H9 (cell line): ENCODE results near the gene MYBPC3. TPM values are rescaled to one million over a fixed set of nuclear protein-coding genes. Genes with fewer than 3 reads are reported as not detected.

Experiments used
- DNase-seq: peaks from one replicate; pipeline ENCODE4 v3.0.0-alpha.2; 2017
- H2AFZ ChIP-seq: one replicate; pipeline ENCODE4 v1.6.1; 2013; ENCODE audit warnings: mild to moderate bottlenecking, low read length, control low read depth, moderate library complexity
- H2AK5ac ChIP-seq: 2 replicates; pipeline ENCODE4 v1.6.1; 2013; ENCODE audit warnings: low read length, control low read depth, mixed read lengths; ENCODE audit not compliant: insufficient read length
- H2BK120ac ChIP-seq: one replicate; pipeline ENCODE4 v1.6.1; 2013; ENCODE audit warnings: low read depth, mild to moderate bottlenecking, low read length, control low read depth, inconsistent platforms; ENCODE audit not compliant: poor library complexity, severe bottlenecking
- H2BK12ac ChIP-seq: 2 replicates; pipeline ENCODE4 v1.6.1; 2013; ENCODE audit warnings: low read length, control low read depth, mixed read lengths, low read depth; ENCODE audit not compliant: insufficient read length
- H2BK15ac ChIP-seq: 2 replicates; pipeline ENCODE4 v1.6.1; 2013; ENCODE audit warnings: low read depth, low read length, control low read depth
- H2BK20ac ChIP-seq: one replicate; pipeline ENCODE4 v1.6.1; 2013; ENCODE audit warnings: low read depth, mild to moderate bottlenecking, low read length, control low read depth, inconsistent platforms; ENCODE audit not compliant: poor library complexity, severe bottlenecking
- H2BK5ac ChIP-seq: 2 replicates; pipeline ENCODE4 v1.6.1; 2013; ENCODE audit warnings: low read length, control low read depth, mixed read lengths; ENCODE audit not compliant: insufficient read length
- H3K14ac ChIP-seq: 2 replicates; pipeline ENCODE4 v1.6.1; 2013; ENCODE audit warnings: low read length, control low read depth; ENCODE audit not compliant: insufficient read depth
- H3K18ac ChIP-seq: 2 replicates; pipeline ENCODE4 v1.6.1; 2013; ENCODE audit warnings: low read depth, mild to moderate bottlenecking, mixed read lengths, low read length, control low read depth; ENCODE audit not compliant: insufficient read length
- H3K23ac ChIP-seq: 2 replicates; pipeline ENCODE4 v1.6.1; 2013; ENCODE audit warnings: low read length, control low read depth, mixed read lengths, low read depth; ENCODE audit not compliant: insufficient read length
- H3K23me2 ChIP-seq: 2 replicates; pipeline ENCODE4 v1.6.1; 2013; ENCODE audit warnings: low read depth, mild to moderate bottlenecking, mixed read lengths, low read length, control low read depth; ENCODE audit not compliant: insufficient read length, poor library complexity, severe bottlenecking
- H3K27ac ChIP-seq: 2 replicates; pipeline ENCODE4 v1.5.1; 2013; ENCODE audit warnings: low read length, control low read depth, mixed read lengths, low read depth; ENCODE audit not compliant: insufficient read length
- H3K27me3 ChIP-seq: 2 replicates; pipeline ENCODE4 v1.6.1; 2013; ENCODE audit warnings: low read length, control low read depth, inconsistent platforms; ENCODE audit not compliant: insufficient read depth
- H3K4ac ChIP-seq: 2 replicates; pipeline ENCODE4 v1.6.1; 2013; ENCODE audit warnings: low read depth, mild to moderate bottlenecking, control low read depth, inconsistent platforms, low read length, moderate library complexity
- H3K4me1 ChIP-seq: 2 replicates; pipeline ENCODE4 v1.6.1; 2013; ENCODE audit warnings: low read length, control low read depth, inconsistent platforms; ENCODE audit not compliant: insufficient read depth
- H3K4me2 ChIP-seq: 2 replicates; pipeline ENCODE4 v1.6.1; 2013; ENCODE audit warnings: low read length, control low read depth, mixed read lengths; ENCODE audit not compliant: insufficient read length, insufficient read depth
- H3K56ac ChIP-seq: 2 replicates; pipeline ENCODE4 v1.6.1; 2013; ENCODE audit warnings: low read depth, mild to moderate bottlenecking, mixed read lengths, low read length, control low read depth; ENCODE audit not compliant: insufficient read length
- H3K79me1 ChIP-seq: 2 replicates; pipeline ENCODE4 v1.6.1; 2013; ENCODE audit warnings: low read depth, mild to moderate bottlenecking, moderate library complexity, low read length, control low read depth, inconsistent platforms; ENCODE audit not compliant: insufficient read depth, poor library complexity, severe bottlenecking
- H3K79me2 ChIP-seq: 2 replicates; pipeline ENCODE4 v1.6.1; 2013; ENCODE audit warnings: low read length, control low read depth, inconsistent platforms; ENCODE audit not compliant: insufficient read depth
- H3K9ac ChIP-seq: 2 replicates; pipeline ENCODE4 v1.6.1; 2013; ENCODE audit warnings: low read length, control low read depth, mixed read lengths; ENCODE audit not compliant: insufficient read length; ENCODE audit errors: extremely low read depth
- H3K9me3 ChIP-seq: one replicate; pipeline ENCODE4 v1.6.1; 2013; ENCODE audit warnings: low read depth, low read length, inconsistent platforms; ENCODE audit not compliant: control insufficient read depth
- H3T11ph ChIP-seq: one replicate; pipeline ENCODE4 v1.6.1; 2013; ENCODE audit warnings: mild to moderate bottlenecking, low read length, control low read depth, inconsistent platforms
- H4K20me1 ChIP-seq: one replicate; pipeline ENCODE4 v1.6.1; 2013; ENCODE audit not compliant: control insufficient read depth, insufficient read length, insufficient read depth
- H4K5ac ChIP-seq: 2 replicates; pipeline ENCODE4 v1.6.1; 2013; ENCODE audit warnings: low read depth, mild to moderate bottlenecking, mixed read lengths, low read length, control low read depth; ENCODE audit not compliant: insufficient read length
- H4K8ac ChIP-seq: replicated peaks from 2 replicates; pipeline ENCODE4 v1.6.1; 2013; ENCODE audit warnings: low read length, control low read depth, mixed read lengths, low read depth; ENCODE audit not compliant: insufficient read length
- H4K91ac ChIP-seq: 2 replicates; pipeline ENCODE4 v1.6.1; 2013; ENCODE audit warnings: low read depth, mild to moderate bottlenecking, moderate library complexity, mixed read lengths, low read length, control low read depth; ENCODE audit not compliant: insufficient read length
- H3K27ac Mint-ChIP-seq, 3 experiments: 2 replicates in 2 of 3; 3 replicates in 1 of 3; pipeline ENCODE4 v1.8.0; 2020 to 2021; ENCODE audit warnings: mixed read lengths in 3 of 3, mild to moderate bottlenecking in 1 of 3, moderate library complexity in 1 of 3
- H3K27me3 Mint-ChIP-seq: 2 replicates; pipeline ENCODE4 v1.8.0; 2021; ENCODE audit warnings: low read depth, mild to moderate bottlenecking, moderate library complexity, mixed read lengths
- H3K36me3 Mint-ChIP-seq, 3 experiments: 2 replicates in 2 of 3; 3 replicates in 1 of 3; pipeline ENCODE4 v1.8.0; 2020 to 2021; ENCODE audit warnings: low read depth in 3 of 3, mixed read lengths in 3 of 3; ENCODE audit not compliant: insufficient read depth in 1 of 3
- H3K4me1 Mint-ChIP-seq, 2 experiments: 2 replicates each; pipeline ENCODE4 v1.8.0; 2020; ENCODE audit warnings: mixed read lengths in 2 of 2
- H3K4me3 Mint-ChIP-seq, 2 experiments: 2 replicates in 1 of 2; 3 replicates in 1 of 2; pipeline ENCODE4 v1.8.0; 2020 to 2021; ENCODE audit warnings: mild to moderate bottlenecking in 2 of 2, mixed read lengths in 2 of 2, moderate library complexity in 1 of 2
- H3K9me3 Mint-ChIP-seq, 2 experiments: 2 replicates in 1 of 2; 3 replicates in 1 of 2; pipeline ENCODE4 v1.8.0; 2020; ENCODE audit warnings: mild to moderate bottlenecking in 2 of 2, mixed read lengths in 2 of 2, moderate library complexity in 1 of 2
- CTCF ChIP-seq: fragments of 200-600 bp; sonication (generic); conservative IDR thresholded peaks from 3 replicates; pipeline ENCODE4 v1.8.0; 2021; ENCODE audit warnings: antibody characterized with exemption, mild to moderate bottlenecking
- WGBS: extraction: QIAGEN DNeasy Blood & Tissue Kit; methylation state at CpG from one replicate; pipeline ENCODE4 v1.1.7; 2013; ENCODE audit warnings: missing lambda C conversion rate, low lambda C conversion rate, mixed read lengths; ENCODE audit not compliant: insufficient read length; ENCODE audit errors: extremely low coverage; 5-methylcytosine and 5-hydroxymethylcytosine counted together
- total RNA-seq: library from RNA; stranded (reverse); gene quantifications from 2 replicates; pipeline ENCODE4 v1.2.1, GENCODE V29; 2021

The MYBPC3 gene
- total RNA-seq, 1 experiment from 2014 or later: not detected

GRCh38 chr11:47361419-47361818, 8.9 kb upstream of the MYBPC3 start:
- H3K79me2 ChIP-seq: no peaks in the 10 kb centered on the region
- no peak overlapping the region for H4K8ac ChIP-seq
- H3K4me3 Mint-ChIP-seq: no peak overlapping the region
- no peaks in the 10 kb centered on the region for H3K79me1 ChIP-seq
- no peak overlapping the region for H3K4me2 ChIP-seq
- no peak overlapping the region for H3K4ac ChIP-seq
- H3K9me3 ChIP-seq: no peaks in the 10 kb centered on the region
- peaks cover 2% of the 10 kb centered on the region for H4K20me1 ChIP-seq
- no peaks in the 10 kb centered on the region for H3K36me3 Mint-ChIP-seq
- no peak overlapping the region for H3K14ac ChIP-seq
- H4K5ac ChIP-seq: no peak overlapping the region
- no peak overlapping the region for H4K91ac ChIP-seq
- H3K23ac ChIP-seq: no peak overlapping the region
- no peak for DNase-seq
- H2AFZ ChIP-seq: no peak overlapping the region
- H3K4me1 ChIP-seq: no peaks in the 10 kb centered on the region
- no CpG with 5 or more reads among the region's 13 CpGs for WGBS
- no peak overlapping the region for H2BK12ac ChIP-seq
- H3K4me1 Mint-ChIP-seq: peaks cover 3% of the 10 kb centered on the region in 2 experiments; a peak in 3 of 4 replicates
- H2BK15ac ChIP-seq: no peak overlapping the region
- no peak overlapping the region for H3T11ph ChIP-seq
- no peak overlapping the region for H3K9ac ChIP-seq
- H3K23me2 ChIP-seq: no peaks in the 10 kb centered on the region
- no peak overlapping the region for H3K18ac ChIP-seq
- TF ChIP-seq CTCF: no peak
- H2BK5ac ChIP-seq: no peak overlapping the region
- H3K56ac ChIP-seq: no peak overlapping the region
- no peak overlapping the region for H2BK20ac ChIP-seq
- no peaks in the 10 kb centered on the region for H3K27me3 ChIP-seq
- no peak overlapping the region for H2AK5ac ChIP-seq
- no peak overlapping the region; a peak in 1 of 7 replicates for H3K27ac Mint-ChIP-seq
- no peak overlapping the region for H2BK120ac ChIP-seq
- no peak overlapping the region for H3K27ac ChIP-seq
- no peaks in the 10 kb centered on the region for H3K27me3 Mint-ChIP-seq
- H3K9me3 Mint-ChIP-seq: no peaks in the 10 kb centered on the region
